ENCODE measurements around the gene TSPAN18.

Gene TSPAN18

GRCh38 chr11:44873537-44873936, 146.8 kb downstream of the TSPAN18 start:
- no peak for DNase-seq

GRCh38 chr11:44874284-44874683, 147.5 kb downstream of the TSPAN18 start:
- no peak for DNase-seq

- no peak for DNase-seq
These were observed 148.3 kb downstream of the TSPAN18 start for GRCh38 chr11:44875037-44875436.

GRCh38 chr11:44876194-44876723, 149.5 kb downstream of the TSPAN18 start:
- DNase-seq = no peak

GRCh38 chr11:44876906-44877305, 150.1 kb downstream of the TSPAN18 start:
- no peak for DNase-seq

DNA sequence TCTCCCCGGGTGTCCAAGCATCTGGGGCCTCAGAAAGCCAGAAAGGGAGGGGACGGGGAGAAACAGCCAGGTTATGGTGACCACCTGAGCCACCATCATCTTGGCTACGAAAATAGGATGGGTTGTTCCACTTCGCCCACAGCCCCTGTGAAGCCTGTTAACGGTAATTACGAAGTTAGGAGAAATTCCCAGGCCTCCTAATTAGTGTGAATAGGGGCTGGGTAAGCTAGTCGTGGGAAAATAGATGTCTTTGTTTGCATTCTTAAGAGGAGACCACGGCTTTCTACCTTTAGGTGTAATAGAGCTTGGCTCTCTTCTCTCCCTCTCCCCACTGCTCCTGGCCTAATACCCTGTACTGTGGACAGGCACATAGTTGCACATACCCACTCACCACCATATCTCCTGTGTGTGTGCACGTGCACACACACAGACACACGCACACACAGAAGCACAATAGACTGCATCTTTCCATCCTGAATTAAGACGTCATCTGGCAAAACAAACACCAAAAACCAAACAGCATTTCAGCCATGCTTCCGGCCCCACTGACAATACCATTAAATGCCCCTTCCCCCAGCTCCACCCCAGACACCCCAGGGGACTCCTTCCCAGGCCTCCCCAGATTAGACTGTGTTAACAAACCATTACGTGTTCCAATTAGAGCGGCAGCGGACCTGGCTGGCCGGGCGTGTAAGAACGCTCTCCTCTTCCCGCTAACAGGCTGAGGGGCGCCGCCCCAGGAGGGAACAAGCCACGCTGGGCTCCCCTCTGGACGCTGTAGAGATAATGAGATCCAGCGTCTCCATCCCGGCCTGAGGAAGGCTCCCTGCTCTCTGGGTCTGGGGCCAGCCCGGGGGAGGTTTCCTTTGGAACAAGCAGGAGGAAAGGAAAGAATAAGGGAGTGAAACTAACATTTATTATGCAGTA, 151.1 kb downstream of the TSPAN18 start:
- no peak for DNase-seq

DNA sequence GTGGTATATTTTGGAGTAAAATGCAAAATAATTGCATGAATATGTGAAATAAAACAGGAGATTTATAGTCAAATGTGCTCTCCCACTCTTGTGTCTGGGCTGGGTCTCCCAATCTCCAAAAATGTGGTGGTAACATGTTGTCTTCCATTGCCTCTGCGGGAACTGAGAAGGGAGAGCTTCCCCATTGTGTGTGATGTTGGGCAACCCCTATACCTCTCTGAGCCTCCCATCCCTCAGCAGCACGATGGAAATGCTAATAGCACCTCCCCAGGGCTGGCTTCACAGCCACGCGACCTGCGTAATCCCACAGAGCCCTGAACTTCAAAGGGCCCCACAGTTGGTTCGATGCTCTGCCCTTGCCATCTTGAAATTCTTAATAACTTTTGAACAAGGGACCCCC, 151.9 kb downstream of the TSPAN18 start:
- DNase-seq = no peak

DNA sequence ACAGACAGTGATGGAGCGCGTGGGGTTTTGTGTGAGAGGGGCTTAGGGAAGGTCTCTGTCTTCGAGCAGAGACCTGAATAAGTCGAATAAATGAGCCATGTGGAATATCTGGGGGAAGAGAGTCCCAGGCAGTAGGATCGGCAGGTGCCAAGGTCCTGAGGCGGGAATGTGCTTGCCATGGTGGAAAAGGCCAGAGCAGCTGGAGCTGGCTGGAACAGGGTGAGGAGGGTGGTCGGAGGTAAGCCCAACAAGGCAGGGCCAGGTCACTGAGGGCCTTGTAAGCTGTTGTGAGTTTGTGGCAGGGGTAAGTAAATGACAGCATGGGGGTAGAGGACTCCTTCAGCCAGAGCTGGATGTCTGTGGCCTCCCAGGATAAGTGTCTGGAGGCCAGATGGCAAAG, 152.7 kb downstream of the TSPAN18 start:
- DNase-seq = no peak

DNA sequence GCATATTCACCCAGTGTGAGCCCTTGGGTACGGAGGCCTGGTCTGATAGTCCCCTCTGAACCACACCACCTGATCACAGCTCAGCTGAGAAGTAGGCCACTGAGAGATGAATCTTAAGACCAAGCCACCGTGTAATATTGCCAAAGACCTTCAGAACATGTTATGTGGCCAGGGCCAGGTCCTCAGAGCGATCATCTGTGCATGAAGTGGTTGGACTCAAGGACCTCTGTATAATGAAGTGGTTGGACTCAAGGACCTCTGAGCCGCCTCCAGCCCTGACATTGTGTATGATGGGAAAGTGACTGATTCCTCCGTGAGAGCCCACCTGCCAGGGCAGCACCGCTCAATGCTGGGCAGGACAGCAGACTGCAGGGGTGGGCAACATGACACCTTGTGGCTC, 153.7 kb downstream of the TSPAN18 start:
- no peak for DNase-seq

- no peak for DNase-seq
These were observed 154.2 kb downstream of the TSPAN18 start for GRCh38 chr11:44880953-44881352.

GRCh38 chr11:44883277-44883676, 156.5 kb downstream of the TSPAN18 start:
- DNase-seq = no peak

- no peak for DNase-seq
These were observed 157.3 kb downstream of the TSPAN18 start for GRCh38 chr11:44884056-44884455.

DNA sequence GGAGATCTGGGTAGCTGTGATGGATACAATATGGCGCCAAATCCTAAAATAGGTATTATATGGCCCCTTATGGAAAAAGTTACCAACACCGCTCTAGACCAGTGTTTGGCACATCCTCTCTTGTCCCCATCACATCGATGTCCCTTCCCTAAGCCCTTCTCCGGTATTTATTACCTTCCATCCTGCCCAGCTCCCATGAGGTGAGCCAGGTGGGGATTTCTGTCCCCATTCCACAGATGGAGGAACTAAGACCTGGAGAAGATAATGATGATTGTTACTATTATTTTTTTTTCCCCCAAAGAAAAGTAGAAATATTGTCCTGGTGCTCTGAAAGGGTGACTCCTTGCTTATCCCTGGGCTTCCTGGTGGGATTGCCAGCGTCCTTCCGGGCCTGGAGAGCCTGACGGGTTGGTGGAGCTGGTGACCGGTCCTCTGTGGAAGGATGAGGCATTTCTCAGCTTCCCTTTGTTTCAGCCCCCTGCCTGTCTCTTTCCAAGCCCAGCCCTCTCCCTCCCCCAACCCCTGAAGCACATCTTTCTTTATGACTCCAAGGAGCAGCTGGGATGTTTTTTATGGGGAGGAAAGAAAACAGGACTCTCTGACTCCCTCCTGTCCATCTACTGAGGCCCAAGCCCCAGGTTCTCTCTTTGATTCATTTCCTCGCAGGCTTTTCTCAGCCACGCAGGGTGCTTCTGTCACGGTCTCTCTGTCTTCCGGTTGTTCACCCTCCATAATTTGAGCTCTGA, 158.5 kb downstream of the TSPAN18 start:
- DNase-seq = no peak

DNA sequence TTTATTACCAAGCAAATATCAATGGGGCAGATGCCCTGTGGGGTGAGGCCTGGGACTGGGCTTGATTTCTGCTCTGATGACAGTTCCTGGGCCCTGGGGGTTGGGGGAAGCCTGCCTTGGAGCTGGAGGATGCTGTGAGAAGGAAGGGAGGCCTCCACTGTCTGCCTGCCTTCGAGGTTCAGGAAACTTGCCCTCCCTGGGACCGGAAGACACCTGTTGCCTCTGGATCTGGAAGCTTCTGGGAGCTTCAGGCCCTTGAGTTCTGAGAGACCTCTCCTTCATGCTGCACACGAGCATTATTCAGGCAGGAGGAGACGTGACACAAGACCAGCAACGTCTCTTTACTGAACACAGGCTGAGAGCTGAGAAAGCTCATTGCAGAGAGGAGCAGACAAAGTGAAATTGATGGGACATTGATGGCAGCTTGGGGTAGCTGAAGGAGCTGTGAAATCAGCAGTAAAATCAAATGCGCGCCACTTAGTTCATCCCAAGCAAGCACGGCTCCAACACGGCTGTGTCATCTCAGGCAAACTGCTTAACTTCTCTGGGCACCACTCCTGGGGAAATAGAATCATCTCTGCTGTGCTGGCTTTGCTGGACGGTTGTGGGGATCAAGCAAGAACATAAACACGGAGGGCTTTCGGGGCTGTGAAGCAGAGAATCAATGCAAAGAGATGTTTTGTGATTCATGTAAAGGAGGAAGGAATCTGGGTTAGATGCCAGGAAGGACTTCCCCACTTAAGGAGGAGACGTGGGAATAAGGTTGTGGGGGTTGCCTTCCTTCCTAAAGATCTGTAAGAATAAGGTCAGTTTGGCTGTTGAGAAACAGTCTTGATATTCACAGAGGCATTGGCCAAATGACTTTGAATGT, 159.4 kb downstream of the TSPAN18 start:
- DNase-seq = no peak

DNA sequence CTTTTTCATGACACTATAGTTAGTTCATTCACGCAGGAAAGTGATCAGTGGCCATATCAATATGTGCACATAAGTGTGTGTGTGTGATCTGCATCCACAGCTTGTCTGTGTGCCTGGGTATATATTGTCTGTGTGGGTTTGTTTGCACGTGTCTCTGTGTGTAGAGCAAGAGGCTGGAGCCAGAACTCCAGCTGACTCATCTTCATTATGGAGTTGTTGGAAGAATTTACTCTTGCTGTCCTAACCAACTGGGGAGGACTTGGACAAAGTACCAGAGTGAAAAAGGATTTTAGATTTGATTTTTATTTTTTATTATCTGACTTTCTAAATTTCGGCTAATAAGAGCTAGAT, 160.0 kb downstream of the TSPAN18 start:
- no peak for DNase-seq

GRCh38 chr11:44887636-44888035, 160.9 kb downstream of the TSPAN18 start:
- no peak for DNase-seq

DNA sequence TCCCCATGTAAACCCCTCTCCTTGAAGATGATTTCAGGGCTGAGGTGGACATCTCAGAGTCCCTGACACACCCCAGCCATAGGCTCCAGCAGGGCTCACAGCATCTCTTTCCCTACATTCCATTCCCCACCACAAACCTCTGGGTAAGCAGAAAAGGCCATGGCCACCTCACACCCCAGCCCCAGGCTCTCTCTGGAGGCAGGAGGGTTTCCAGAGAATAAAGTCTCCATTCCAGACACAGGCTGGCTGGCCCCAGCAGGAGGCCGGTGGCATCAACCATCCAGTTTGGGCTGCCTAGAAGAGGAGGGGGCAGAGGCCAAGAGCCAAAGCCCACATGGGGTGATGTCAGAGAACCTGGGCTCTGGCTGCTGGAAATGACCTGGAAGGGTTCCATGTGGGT, 162.5 kb downstream of the TSPAN18 start:
- no peak for DNase-seq

DNA sequence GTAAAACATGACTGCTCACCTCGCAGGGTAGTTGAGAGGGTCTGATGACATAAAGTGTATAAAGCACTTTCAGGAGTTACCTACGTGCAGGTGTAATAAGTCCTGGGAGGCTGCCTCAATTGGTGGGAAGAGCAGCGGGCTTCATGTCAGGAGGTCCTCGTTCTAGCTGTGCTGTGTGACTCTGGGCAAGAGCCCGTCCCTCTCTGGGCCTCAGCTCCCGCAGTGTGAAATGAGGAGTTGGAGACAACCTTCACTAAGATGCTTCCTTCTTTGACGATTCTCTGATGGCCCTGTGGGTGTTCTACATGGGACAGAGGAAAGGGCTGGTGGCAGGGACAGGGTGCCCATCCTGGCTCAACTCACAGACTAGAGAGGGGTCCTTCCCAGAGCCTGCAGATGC, 166.1 kb downstream of the TSPAN18 start:
- no peak for DNase-seq

- DNase-seq = no peak
These were observed 166.6 kb downstream of the TSPAN18 start for GRCh38 chr11:44893308-44893822.

GRCh38 chr11:44893846-44894617, 167.3 kb downstream of the TSPAN18 start:
- DNase-seq = peak; percentile 55

- peak; percentile 49 for DNase-seq
These were observed 173.2 kb downstream of the TSPAN18 start for GRCh38 chr11:44899959-44900358.

DNA sequence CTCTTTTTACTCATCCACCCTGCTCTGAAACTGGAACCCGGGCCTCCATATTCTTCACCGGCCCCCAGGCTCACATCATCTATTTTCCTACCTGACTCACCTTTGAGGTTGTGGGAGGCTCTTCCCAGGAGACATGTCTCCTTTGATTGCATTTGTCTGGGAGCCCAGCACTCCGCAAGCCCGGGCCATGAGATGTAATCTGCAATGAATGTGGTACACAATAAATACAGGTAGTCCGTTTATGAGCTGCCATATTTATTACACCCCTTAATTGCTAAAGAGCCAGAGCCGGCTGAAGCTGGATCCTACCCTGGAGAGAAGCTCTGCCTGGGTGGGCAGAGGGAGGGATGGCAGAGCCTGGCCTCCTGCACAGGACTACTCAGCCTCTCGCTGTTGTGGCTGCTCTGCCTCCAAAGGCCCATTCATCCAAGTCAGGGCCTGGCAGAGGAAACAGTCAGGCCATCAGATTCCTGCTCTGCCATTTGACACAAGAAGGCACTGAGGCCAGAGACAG, 174.4 kb downstream of the TSPAN18 start:
- DNase-seq = no peak
